ENCODE results near the gene PTPRD.

PTPRD gene

GRCh38 chr9:10104774-10105173 is 508.0 kb downstream of the PTPRD start:
- DNase-seq (ENCODE audit: low spot score in 2 of 2) (no peak), ATAC-seq (no peak)
- H3K36me3 Mint-ChIP-seq, result no peaks in the 10 kb centered on the region
- peaks cover 16% of the 10 kb centered on the region for H3K9me3 Mint-ChIP-seq
- no peak overlapping the region for H3K27ac Mint-ChIP-seq
- no peak overlapping the region for H3K4me3 Mint-ChIP-seq
- H3K4me1 Mint-ChIP-seq, result no peaks in the 10 kb centered on the region

DNA sequence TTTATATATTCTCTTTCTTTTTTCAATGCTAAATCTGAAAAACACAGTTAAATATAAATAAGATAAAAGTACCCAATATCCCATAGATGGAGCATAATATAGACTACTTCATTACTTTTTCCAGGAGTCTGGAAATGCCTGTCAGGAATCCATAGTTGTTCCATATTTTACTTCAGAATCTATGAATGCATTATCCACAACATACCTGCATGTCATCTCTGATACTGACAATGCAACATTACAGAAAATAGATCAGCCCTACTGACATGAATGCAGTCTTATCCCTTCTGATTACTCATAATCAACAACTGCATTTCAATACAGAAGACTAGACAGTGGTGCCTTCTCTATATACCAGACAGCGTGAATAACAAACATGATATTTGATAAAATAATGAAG is 517.6 kb downstream of the PTPRD start:
- no peak for ATAC-seq
- Mint-ChIP-seq H3K4me3 (no peak overlapping the region), H3K4me1 (no peaks in the 10 kb centered on the region), H3K27ac (no peak overlapping the region), H3K36me3 (no peaks in the 10 kb centered on the region), H3K9me3 (peaks cover 5% of the 10 kb centered on the region)
- no peak for DNase-seq (ENCODE audit: low spot score in 2 of 2)

DNA sequence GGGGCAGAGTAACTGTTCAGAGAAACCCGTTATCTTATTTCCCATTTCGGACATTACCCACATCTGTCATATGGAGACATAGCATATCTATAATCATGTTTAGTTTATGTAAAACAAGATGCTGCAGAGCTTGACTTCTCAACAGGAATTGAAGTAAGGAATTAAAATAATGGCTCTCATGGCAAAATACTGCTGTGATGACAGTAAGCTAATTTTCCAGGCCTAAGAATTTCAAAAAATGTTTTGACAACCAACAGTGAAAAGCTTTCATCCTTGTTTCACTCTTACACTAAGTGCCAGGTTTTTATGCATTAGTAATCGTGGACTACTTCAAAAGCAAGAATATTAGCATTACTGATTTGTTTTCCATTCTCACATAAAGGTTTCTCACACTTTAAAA is 518.2 kb downstream of the PTPRD start:
- Mint-ChIP-seq H3K27ac (no peak overlapping the region), H3K4me3 (no peak overlapping the region), H3K9me3 (peaks cover 5% of the 10 kb centered on the region), H3K36me3 (no peaks in the 10 kb centered on the region), H3K4me1 (no peaks in the 10 kb centered on the region)
- no peak for DNase-seq (ENCODE audit: low spot score in 2 of 2)
- no peak for ATAC-seq

DNA sequence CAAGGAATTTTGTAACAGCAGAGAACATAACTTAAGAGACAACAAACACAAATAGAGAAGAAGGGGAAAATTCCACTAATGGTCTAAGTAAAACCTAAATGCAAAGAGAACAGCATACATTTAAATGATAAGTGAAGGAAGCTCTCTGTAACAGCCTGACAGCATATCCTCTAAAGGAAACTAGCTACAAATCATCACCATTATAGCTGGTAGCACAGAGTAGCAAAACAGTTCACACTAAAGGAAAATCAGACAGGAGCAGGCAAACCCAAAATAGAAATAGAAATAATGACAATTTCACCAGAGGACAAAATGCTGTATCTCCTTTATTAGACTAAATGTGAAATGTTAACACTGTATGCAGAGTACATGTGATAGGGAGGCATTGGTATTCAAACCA is 532.8 kb downstream of the PTPRD start:
- DNase-seq (ENCODE audit: low spot score in 2 of 2) (no peak), ATAC-seq (no peak)
- Mint-ChIP-seq H3K9me3 (peaks cover 12% of the 10 kb centered on the region), H3K4me1 (no peaks in the 10 kb centered on the region), H3K27ac (no peak overlapping the region), H3K4me3 (no peak overlapping the region), H3K36me3 (no peaks in the 10 kb centered on the region)

- Mint-ChIP-seq H3K27ac (no peak overlapping the region), H3K36me3 (no peaks in the 10 kb centered on the region)
- DNase-seq (ENCODE audit: low spot score in 2 of 2), result no peak
Observed at GRCh38 chr9:10079284-10079964, 533.4 kb downstream of the PTPRD start.

GRCh38 chr9:10071579-10071978 is 541.2 kb downstream of the PTPRD start:
- H3K27ac Mint-ChIP-seq, result no peak overlapping the region
- H3K4me3 Mint-ChIP-seq, result no peak overlapping the region
- no peak for ATAC-seq
- DNase-seq (ENCODE audit: low spot score in 2 of 2), result no peak
- H3K36me3 Mint-ChIP-seq, result no peaks in the 10 kb centered on the region
- no peaks in the 10 kb centered on the region for H3K4me1 Mint-ChIP-seq
- peaks cover 7% of the 10 kb centered on the region for H3K9me3 Mint-ChIP-seq

More at GRCh38 chr9:10079284-10079964, 533.4 kb downstream of the PTPRD start:
- ATAC-seq, result no peak
- Mint-ChIP-seq H3K4me3 (no peak overlapping the region), H3K9me3 (peaks cover 12% of the 10 kb centered on the region), H3K4me1 (no peaks in the 10 kb centered on the region)

- ATAC-seq (no peak), DNase-seq (ENCODE audit: low spot score in 2 of 2) (no peak)
- H3K9me3 Mint-ChIP-seq, result peaks cover 6% of the 10 kb centered on the region
- no peak overlapping the region for H3K4me3 Mint-ChIP-seq
- H3K4me1 Mint-ChIP-seq, result peaks cover 6% of the 10 kb centered on the region
- H3K27ac Mint-ChIP-seq, result no peak overlapping the region
- no peaks in the 10 kb centered on the region for H3K36me3 Mint-ChIP-seq
Observed at GRCh38 chr9:10062629-10063395, 550.0 kb downstream of the PTPRD start.

DNA sequence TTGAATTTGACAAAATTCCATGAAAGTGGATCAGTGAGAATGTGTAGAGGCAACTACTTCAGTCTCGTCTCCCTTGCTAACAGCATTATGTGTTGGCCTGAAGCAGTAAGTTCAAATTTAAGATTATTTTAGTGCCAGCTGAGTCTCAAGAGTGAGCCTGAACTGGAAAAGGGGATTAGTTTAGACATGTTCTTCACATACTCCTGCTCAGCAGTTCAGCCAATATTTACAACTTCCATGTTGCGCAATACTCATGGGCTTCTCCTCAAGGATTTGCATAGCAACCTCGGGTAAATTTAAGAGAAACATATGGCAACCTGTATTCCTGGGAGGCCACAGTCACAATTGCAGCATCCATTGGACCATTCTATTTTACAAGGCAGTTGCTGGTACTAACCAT is 553.8 kb downstream of the PTPRD start:
- Mint-ChIP-seq H3K9me3 (peaks cover 3% of the 10 kb centered on the region), H3K36me3 (no peaks in the 10 kb centered on the region), H3K27ac (no peak overlapping the region), H3K4me3 (no peak overlapping the region), H3K4me1 (peaks cover 6% of the 10 kb centered on the region)
- DNase-seq (ENCODE audit: low spot score in 2 of 2) (no peak), ATAC-seq (no peak)

DNA sequence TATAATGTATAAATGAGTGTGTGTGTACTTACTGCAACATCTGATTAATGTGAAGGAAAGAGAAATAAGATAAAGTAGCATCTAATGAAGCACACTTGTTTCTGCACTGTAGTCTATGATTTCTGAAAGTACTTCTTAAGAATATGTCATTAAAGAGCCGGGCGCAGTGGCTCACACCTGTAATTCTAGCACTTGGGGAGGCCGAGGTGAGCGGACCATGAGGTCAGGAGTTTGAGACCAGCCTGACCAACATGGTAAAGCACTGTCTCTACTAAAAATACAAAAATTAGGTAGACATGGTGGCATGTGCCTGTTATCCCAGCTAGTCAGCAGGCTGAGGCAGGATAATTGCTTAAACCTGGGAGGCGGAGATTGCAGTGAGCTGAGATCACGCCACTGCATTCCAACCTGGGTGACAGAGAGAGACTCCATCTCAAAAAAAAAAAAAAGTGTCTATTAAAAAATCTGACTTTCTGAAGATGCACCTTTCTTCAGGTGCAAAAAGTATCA is 556.9 kb downstream of the PTPRD start:
- Mint-ChIP-seq H3K4me1 (peaks cover 4% of the 10 kb centered on the region), H3K27ac (no peak overlapping the region), H3K9me3 (peaks cover 9% of the 10 kb centered on the region), H3K36me3 (no peaks in the 10 kb centered on the region), H3K4me3 (no peak overlapping the region)
- DNase-seq (ENCODE audit: low spot score in 2 of 2), result no peak
- ATAC-seq, result no peak

DNA sequence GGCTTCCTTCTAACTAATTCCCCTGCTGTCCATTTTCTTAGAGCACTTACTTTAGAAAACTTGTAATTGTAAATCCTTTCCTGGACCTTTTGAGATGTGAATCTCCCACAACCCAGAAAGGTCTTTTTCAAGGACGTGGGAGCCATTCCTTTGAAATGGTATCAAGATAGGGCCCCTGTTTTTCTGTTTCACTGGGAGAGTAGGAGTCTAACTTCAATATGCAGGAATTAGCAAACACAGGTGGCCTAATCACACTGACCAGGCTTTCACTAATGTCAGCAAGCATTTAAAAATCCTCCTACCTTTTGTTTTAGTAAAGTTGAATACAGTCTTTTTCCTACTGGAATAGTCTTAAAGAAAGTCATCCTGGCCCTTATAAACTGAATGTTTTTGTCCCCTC is 558.3 kb downstream of the PTPRD start:
- H3K9me3 Mint-ChIP-seq, result peaks cover 9% of the 10 kb centered on the region
- no peaks in the 10 kb centered on the region for H3K36me3 Mint-ChIP-seq
- H3K27ac Mint-ChIP-seq, result no peak overlapping the region
- no peaks in the 10 kb centered on the region for H3K4me1 Mint-ChIP-seq
- ATAC-seq, result no peak
- no peak for DNase-seq (ENCODE audit: low spot score in 2 of 2)
- H3K4me3 Mint-ChIP-seq, result no peak overlapping the region

DNA sequence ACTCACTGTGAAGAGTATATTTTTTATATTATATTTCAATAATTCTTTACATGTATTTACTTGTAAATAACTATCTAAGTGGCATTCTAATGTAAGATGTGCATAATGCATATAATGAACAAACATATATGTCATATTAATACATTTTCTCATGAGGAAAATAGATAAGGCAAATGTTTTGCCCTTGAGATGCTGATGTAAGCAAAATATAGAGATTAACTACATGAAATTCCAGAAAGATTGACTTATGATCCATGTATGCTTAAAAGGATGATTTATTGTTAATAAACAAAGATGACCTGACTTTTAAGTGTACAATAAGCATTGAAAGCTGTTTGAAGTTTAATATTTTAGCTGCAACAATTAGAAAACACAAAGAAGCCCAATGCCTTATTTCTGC is 559.9 kb downstream of the PTPRD start:
- Mint-ChIP-seq H3K9me3 (peaks cover 12% of the 10 kb centered on the region), H3K4me3 (no peak overlapping the region)

GRCh38 chr9:10052181-10052580 is 560.6 kb downstream of the PTPRD start:
- H3K9me3 Mint-ChIP-seq, result peaks cover 12% of the 10 kb centered on the region

More for the DNA sequence above, 559.9 kb downstream of the PTPRD start:
- Mint-ChIP-seq H3K36me3 (no peaks in the 10 kb centered on the region), H3K4me1 (no peaks in the 10 kb centered on the region), H3K27ac (no peak overlapping the region)
- DNase-seq (ENCODE audit: low spot score in 2 of 2) (no peak), ATAC-seq (no peak)

GRCh38 chr9:10050016-10050415 is 562.8 kb downstream of the PTPRD start:
- no peaks in the 10 kb centered on the region for H3K4me1 Mint-ChIP-seq
- H3K27ac Mint-ChIP-seq, result no peak overlapping the region
- H3K9me3 Mint-ChIP-seq, result peaks cover 12% of the 10 kb centered on the region
- DNase-seq (ENCODE audit: low spot score in 2 of 2) (no peak), ATAC-seq (no peak)
- H3K4me3 Mint-ChIP-seq, result no peak overlapping the region
- H3K36me3 Mint-ChIP-seq, result no peaks in the 10 kb centered on the region

More at GRCh38 chr9:10052181-10052580, 560.6 kb downstream of the PTPRD start:
- no peak for ATAC-seq
- Mint-ChIP-seq H3K4me1 (no peaks in the 10 kb centered on the region), H3K4me3 (no peak overlapping the region), H3K27ac (no peak overlapping the region), H3K36me3 (no peaks in the 10 kb centered on the region)
- DNase-seq (ENCODE audit: low spot score in 2 of 2), result no peak

- DNase-seq (ENCODE audit: low spot score in 2 of 2), result no peak
- Mint-ChIP-seq H3K27ac (no peak overlapping the region), H3K9me3 (peaks cover 15% of the 10 kb centered on the region), H3K4me1 (no peaks in the 10 kb centered on the region), H3K36me3 (no peaks in the 10 kb centered on the region), H3K4me3 (no peak overlapping the region)
- no peak for ATAC-seq
Observed at GRCh38 chr9:10048994-10049393, 563.8 kb downstream of the PTPRD start.

DNA sequence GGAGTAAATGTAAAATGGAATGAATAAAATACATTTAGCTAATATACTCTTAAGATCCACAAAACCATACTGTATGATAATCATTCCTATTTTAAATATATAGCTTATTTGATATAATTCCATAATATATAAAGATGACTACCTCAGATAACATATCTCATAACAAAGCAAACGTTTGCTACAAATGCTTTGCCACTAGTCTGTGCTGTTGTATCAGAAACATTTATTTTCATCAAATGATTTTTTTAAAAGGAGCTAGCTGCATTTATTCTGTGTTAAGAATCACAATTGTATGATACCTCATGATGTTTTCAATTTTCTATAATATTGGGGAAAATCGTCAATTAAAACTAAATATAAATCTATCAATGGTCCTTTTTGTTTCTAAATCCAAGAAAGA is 567.2 kb downstream of the PTPRD start:
- peaks cover 10% of the 10 kb centered on the region for H3K9me3 Mint-ChIP-seq
- no peak for ATAC-seq
- H3K27ac Mint-ChIP-seq, result no peak overlapping the region
- no peaks in the 10 kb centered on the region for H3K4me1 Mint-ChIP-seq
- no peaks in the 10 kb centered on the region for H3K36me3 Mint-ChIP-seq
- H3K4me3 Mint-ChIP-seq, result no peak overlapping the region
- DNase-seq (ENCODE audit: low spot score in 2 of 2), result no peak

DNA sequence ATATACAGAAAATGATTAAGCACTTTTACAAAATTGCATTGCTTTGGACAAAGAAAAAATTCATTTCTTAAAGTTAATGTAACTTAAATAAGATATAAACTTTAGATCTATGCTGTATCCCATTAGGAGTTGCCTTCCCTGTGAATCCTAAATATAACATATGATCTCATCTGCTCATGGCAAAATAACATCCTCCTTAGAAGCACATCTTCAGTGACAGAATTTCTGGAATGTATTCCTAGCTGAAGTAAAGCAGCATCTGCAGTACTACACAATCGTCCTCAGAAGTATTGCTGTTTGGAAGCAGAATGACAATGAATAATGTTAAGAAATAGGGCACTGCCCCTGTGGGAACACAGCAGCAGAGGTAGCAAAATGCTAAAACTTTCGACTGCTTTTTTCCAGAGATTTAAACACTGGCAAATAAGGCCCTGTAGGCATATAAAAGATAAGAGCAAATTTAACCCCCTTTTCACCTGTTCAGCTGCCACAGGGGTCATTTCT is 571.0 kb downstream of the PTPRD start:
- Mint-ChIP-seq H3K36me3 (no peaks in the 10 kb centered on the region), H3K27ac (no peak overlapping the region), H3K4me3 (no peak overlapping the region), H3K4me1 (no peaks in the 10 kb centered on the region), H3K9me3 (peaks cover 10% of the 10 kb centered on the region)
- ATAC-seq (no peak), DNase-seq (ENCODE audit: low spot score in 2 of 2) (no peak)

Measured in stimulated activated effector memory CD8-positive, alpha-beta T cell treated with anti-CD3 and anti-CD28 coated beads, Interleukin-12 subunit alpha, Interleukin-12 subunit beta, amount 100 ng/mL, for 72 hours (primary cell).